SU-DHL-6 (cell line): ENCODE data around the gene ZNF346.

Experiments used
- H2AFZ ChIP-seq: fragments of 200-600 bp; sonication (generic); 2 replicates; pipeline ENCODE4 v1.6.1; 2014; ENCODE audit warnings: low read depth, mild to moderate bottlenecking, moderate library complexity, mixed read lengths, antibody characterized with exemption, low read length; ENCODE audit not compliant: severe bottlenecking
- H3F3A ChIP-seq: fragments of 200-600 bp; shearing (Covaris generic); 2 replicates; pipeline ENCODE4 v1.6.0; 2016; ENCODE audit warnings: antibody characterized with exemption, mild to moderate bottlenecking; ENCODE audit not compliant: insufficient read depth
- H3K27ac ChIP-seq: fragments of 200-600 bp; sonication (generic); 2 replicates; pipeline ENCODE4 v1.5.1; 2016; ENCODE audit warnings: low read depth, mild to moderate bottlenecking, low read length, moderate library complexity, mixed read lengths
- H3K27me3 ChIP-seq: fragments of 200-600 bp; sonication (generic), shearing (Covaris generic); 2 replicates; pipeline ENCODE4 v1.6.0; 2014; ENCODE audit warnings: mild to moderate bottlenecking, low read length
- H3K36me3 ChIP-seq: fragments of 200-600 bp; sonication (generic); 2 replicates; pipeline ENCODE4 v1.6.1; 2014; ENCODE audit warnings: mild to moderate bottlenecking, low read length, mixed read lengths
- H3K4me2 ChIP-seq: fragments of 300-600, 200-600 bp; shearing (Covaris generic), sonication (generic); 2 replicates; pipeline ENCODE4 v1.6.0; 2014; ENCODE audit warnings: low read length, low read depth, mild to moderate bottlenecking; ENCODE audit not compliant: poor library complexity, severe bottlenecking
- H3K4me3 ChIP-seq: fragments of 200-600 bp; sonication (generic); 2 replicates; pipeline ENCODE4 v1.5.1; 2014; ENCODE audit warnings: antibody characterized with exemption, low read length, mild to moderate bottlenecking, mixed read lengths; ENCODE audit not compliant: insufficient read depth, poor library complexity, severe bottlenecking
- H3K79me2 ChIP-seq: fragments of 200-600 bp; sonication (generic); 2 replicates; pipeline ENCODE4 v1.6.1; 2014; ENCODE audit warnings: mild to moderate bottlenecking, low read length, moderate library complexity; ENCODE audit not compliant: insufficient read depth
- H3K9ac ChIP-seq: fragments of 200-600 bp; sonication (generic); 2 replicates; pipeline ENCODE4 v1.7.0; 2014; ENCODE audit warnings: mild to moderate bottlenecking, low read length
- H3K9me2 ChIP-seq: fragments of 200-600 bp; sonication (generic); replicated peaks from 2 replicates; pipeline ENCODE4 v1.6.1; 2014; ENCODE audit warnings: low read length; ENCODE audit not compliant: insufficient read depth
- H3K9me3 ChIP-seq: fragments of 200-600 bp; sonication (generic); 2 replicates; pipeline ENCODE4 v1.6.1; 2014; ENCODE audit warnings: low read length, mixed read lengths; ENCODE audit not compliant: insufficient read depth
- H4K20me1 ChIP-seq: fragments of 200-600 bp; sonication (generic); 2 replicates; pipeline ENCODE4 v1.6.1; 2014; ENCODE audit warnings: low read depth, mild to moderate bottlenecking, antibody characterized with exemption, low read length, moderate library complexity, mixed read lengths
- CTCF ChIP-seq: fragments of 200-600 bp; sonication (generic); IDR thresholded peaks from one replicate; pipeline ENCODE4 v1.5.1; 2017; ENCODE audit warnings: antibody characterized with exemption, mild to moderate bottlenecking, low read length, moderate library complexity; ENCODE audit not compliant: insufficient read depth, poor library complexity, severe bottlenecking
- EZH2phosphoT487 ChIP-seq: fragments of 200-600 bp; sonication (generic), shearing (Covaris generic); conservative IDR thresholded peaks from 2 replicates; pipeline ENCODE4 v1.6.1; 2018; ENCODE audit warnings: mild to moderate bottlenecking, antibody characterized with exemption, low read length, moderate library complexity, mixed read lengths

Gene ZNF346

GRCh38 chr5:177079606-177080005, 57.1 kb downstream of the ZNF346 start:
- H4K20me1 ChIP-seq = no peaks in the 10 kb centered on the region
- no peaks in the 10 kb centered on the region for H3K9me2 ChIP-seq
- H3K9me3 ChIP-seq = no peaks in the 10 kb centered on the region
- no peak overlapping the region for H3K4me2 ChIP-seq
- no peak overlapping the region for H2AFZ ChIP-seq
- no peaks in the 10 kb centered on the region for H3K27me3 ChIP-seq
- H3K9ac ChIP-seq = no peak overlapping the region
- no peaks in the 10 kb centered on the region for H3F3A ChIP-seq
- H3K79me2 ChIP-seq = no peaks in the 10 kb centered on the region
- TF ChIP-seq EZH2phosphoT487 = no peak
- no peak for TF ChIP-seq CTCF
- H3K36me3 ChIP-seq = no peaks in the 10 kb centered on the region
- H3K27ac ChIP-seq = no peak overlapping the region
- no peak overlapping the region for H3K4me3 ChIP-seq

- no peak overlapping the region for H3K27ac ChIP-seq
- no peaks in the 10 kb centered on the region for H3K9me2 ChIP-seq
- H3K4me3 ChIP-seq = no peak overlapping the region
- TF ChIP-seq EZH2phosphoT487 (no peak), CTCF (no peak)
- no peak overlapping the region for H3K9ac ChIP-seq
- H3F3A ChIP-seq = peaks cover 2% of the 10 kb centered on the region; the same call in 1 of the 2 replicates
- no peaks in the 10 kb centered on the region for H3K79me2 ChIP-seq
- no peaks in the 10 kb centered on the region for H3K27me3 ChIP-seq
- no peaks in the 10 kb centered on the region for H4K20me1 ChIP-seq
- H3K4me2 ChIP-seq = no peak overlapping the region
- H2AFZ ChIP-seq = no peak overlapping the region
- H3K9me3 ChIP-seq = no peaks in the 10 kb centered on the region
- H3K36me3 ChIP-seq = no peaks in the 10 kb centered on the region
These were observed 57.8 kb downstream of the ZNF346 start for GRCh38 chr5:177080265-177080664.

GRCh38 chr5:177081859-177082258, 59.4 kb downstream of the ZNF346 start:
- H3K27ac ChIP-seq = no peak overlapping the region
- H3K4me2 ChIP-seq = no peak overlapping the region
- no peaks in the 10 kb centered on the region for H3K79me2 ChIP-seq
- no peaks in the 10 kb centered on the region for H3K36me3 ChIP-seq
- TF ChIP-seq EZH2phosphoT487 = no peak
- no peak for TF ChIP-seq CTCF
- H3K4me3 ChIP-seq = no peak overlapping the region
- H3K9ac ChIP-seq = no peak overlapping the region
- no peaks in the 10 kb centered on the region for H3K27me3 ChIP-seq
- H3F3A ChIP-seq = peaks cover 13% of the 10 kb centered on the region
- no peaks in the 10 kb centered on the region for H3K9me2 ChIP-seq
- H2AFZ ChIP-seq = no peak overlapping the region
- no peaks in the 10 kb centered on the region for H4K20me1 ChIP-seq
- H3K9me3 ChIP-seq = no peaks in the 10 kb centered on the region
